GM18951 (cell line): Measurements from ENCODE around the gene YJU2.
"Not testable (repeated sequence)": the region's sequence is repeated elsewhere in the genome, so short reads cannot be mapped to it uniquely, and the experiment has no call there.

Experiments
- POLR2A ChIP-seq: IDR thresholded peaks from 4 replicates; pipeline ENCODE4 v1.6.1; 2011; ENCODE audit warnings: mild to moderate bottlenecking; ENCODE audit not compliant: insufficient read length, insufficient read depth; ENCODE audit errors: extremely low read depth
- in situ Hi-C: fragments of 300-500 bp; cut with MboI; formaldehyde crosslinking; loops from one replicate; pipeline ENCODE4 v1.12.0; 2022; ENCODE audit warnings: low sequenced_read_pairs, mixed read lengths, inconsistent platforms; ENCODE audit not compliant: unreplicated experiment

The YJU2 gene

DNA sequence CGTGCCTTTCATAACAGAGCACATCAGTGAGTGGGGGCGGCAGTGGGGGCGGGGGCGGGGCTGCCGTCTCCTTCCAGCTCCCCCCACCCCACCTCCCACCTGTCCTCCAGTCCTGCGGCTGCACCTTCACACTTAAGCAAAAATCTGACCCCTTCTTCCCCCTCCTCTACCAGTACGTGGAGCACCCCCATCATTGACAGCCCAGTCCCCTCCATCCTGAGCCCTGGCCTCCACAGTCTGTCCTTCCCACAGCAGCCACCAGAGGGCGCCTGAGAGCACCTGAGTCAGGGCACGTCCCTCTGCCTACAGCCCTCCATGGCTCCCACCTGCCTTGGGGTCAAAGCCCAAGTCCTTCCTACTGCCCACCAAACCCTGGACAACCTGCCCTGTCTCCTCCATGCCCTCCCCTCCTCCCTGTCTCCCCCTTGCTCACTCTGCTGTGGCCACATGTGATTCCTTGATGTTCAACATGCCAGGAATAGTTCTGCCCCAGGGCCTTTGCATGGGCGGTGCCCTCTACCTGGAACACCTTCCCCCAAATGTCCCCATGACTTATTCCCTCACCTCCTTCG, 13.5 kb upstream of the YJU2 start:
- no peak for TF ChIP-seq POLR2A
- in situ Hi-C loops, result no loop called here

DNA sequence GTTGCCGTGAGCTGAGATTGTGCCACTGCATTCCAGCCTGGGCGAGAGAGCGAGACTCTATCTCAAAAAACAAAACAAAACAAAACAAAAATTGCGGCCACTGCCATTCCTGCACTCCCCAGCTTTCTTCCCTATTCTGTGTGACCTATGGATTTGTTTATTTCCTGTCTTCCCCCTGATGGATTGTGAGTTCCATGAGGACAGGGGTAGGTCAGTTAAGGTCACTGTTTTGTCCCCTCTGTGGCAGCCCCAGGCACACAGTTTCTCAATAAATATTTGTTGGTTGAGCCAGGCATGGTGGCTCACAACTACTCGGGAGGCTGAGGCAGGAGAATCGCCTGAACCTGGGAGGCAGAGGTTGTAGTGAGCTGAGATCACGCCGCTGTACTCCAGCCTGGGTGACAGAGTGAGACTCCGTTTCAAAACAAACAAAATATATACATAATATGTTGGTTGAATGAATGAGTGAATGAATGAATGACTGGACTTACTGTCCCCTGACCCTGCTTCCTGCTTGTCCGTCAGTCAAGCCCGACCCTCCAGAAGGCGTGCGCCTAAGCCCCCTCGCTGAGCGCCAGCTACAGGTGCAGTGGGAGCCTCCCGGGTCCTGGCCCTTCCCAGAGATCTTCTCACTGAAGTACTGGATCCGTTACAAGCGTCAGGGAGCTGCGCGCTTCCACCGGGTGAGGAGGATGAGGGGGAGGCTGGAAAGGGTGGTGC, 12.6 kb upstream of the YJU2 start:
- no peak for TF ChIP-seq POLR2A
- in situ Hi-C loops, result no loop called here

DNA sequence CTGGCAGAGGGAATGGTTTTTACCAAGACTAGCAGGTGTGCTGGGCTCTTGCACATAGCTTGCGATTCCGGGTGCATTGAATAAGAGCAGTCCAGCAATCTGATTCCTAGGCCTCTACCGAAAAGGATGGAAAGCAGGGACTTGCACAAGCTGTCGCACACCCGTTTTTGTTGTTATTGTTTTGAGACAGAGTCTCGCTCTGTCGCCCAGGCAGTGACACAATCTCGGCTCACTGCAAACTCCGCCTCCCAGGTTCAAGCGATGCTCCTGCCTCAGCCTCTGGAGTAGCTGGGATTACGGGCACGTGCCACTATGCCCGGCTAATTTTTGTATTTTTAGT, 12.0 kb upstream of the YJU2 start:
- in situ Hi-C loops, result no loop called here
- no peak for TF ChIP-seq POLR2A

DNA sequence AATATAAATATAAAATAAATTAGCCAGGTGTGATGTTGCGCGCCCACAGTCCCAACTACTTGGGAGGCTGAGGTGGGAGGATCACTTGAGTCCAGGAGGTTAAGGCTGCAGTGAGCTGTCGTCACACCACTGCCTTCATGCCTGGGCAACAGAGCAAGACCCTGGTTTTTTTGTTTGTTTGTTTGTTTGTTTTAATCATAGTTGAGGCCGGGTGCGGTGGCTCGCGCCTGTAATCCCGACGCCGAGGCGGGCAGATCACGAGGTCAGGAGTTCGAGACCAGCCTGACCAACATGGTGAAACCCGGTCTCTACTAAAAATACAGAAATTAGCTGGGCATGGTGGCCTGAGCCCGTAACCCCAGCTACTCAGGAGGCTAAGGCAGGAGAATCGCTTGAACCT, 9.4 kb upstream of the YJU2 start:
- in situ Hi-C loops, result not testable (repeated sequence)

DNA sequence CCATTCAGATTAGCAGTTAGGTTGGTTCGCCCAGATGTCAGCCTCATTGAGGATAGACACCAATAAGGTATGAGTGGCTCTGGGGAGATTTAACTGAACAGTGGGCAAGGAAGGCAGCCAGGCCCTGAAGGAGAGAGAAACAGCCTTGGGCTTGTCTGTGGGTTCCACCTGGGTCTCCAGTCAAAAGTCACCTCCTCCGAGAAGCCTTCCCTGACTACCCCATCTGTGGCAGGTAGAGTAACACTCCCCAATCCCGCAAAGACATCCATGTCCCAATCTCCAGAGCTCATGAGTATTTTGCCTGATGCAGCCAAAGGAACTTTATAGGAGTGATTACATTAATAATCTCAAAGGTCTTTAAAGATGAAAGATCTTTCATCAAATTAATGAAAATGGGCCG, 8.0 kb upstream of the YJU2 start:
- in situ Hi-C loops, result no loop called here
- TF ChIP-seq POLR2A, result no peak

DNA sequence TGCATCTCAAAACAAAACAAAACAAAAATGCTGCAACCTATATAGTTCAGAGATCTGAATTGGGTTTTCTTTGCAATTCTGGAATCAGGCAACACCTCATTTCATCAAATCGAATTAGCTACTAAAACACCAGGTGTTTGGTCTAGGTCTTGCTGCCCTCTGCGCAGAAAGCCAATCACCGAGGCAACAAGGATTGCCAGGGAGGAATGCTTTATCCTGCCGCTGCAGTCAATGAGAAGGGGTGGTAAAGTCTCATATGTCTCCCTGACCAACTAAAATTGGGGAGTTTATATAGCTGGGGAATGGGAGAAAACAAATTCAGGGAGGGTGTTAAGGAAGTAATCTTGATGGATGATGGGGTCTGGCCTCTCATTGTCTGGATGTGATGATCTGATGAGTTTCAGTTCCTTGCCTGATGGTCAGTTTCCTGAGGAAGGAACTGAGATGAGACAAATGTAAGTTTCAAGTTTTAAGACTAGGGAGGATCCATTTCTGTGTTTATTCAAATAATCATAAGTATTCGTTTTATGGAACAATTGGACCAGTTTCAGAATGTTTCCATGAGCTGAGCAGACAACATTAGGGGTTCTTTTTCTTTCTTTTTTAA, 5.0 kb upstream of the YJU2 start:
- in situ Hi-C loops, result no loop called here

DNA sequence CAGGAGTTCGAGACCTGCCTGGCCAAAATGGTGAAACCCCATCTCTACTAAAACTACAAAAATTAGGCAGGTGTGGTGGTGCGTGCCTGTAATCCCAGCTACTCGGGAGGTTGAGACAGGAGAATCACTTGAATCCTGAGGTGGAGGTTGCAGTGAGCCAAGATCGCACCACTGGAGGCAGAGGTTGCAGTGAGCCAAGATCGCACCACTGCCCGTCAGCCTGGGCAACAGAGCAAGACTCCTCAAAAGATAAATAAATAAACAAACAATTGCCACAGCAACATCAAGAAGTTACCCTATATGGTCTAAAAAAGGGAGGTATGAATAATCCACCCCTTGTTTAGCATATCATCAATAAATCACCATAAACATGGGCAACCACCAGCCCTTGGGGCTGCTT, 942 bp upstream of the YJU2 start:
- in situ Hi-C loops, result not testable (repeated sequence)

More for the DNA sequence above, 5.0 kb upstream of the YJU2 start:
- no peak for TF ChIP-seq POLR2A

DNA sequence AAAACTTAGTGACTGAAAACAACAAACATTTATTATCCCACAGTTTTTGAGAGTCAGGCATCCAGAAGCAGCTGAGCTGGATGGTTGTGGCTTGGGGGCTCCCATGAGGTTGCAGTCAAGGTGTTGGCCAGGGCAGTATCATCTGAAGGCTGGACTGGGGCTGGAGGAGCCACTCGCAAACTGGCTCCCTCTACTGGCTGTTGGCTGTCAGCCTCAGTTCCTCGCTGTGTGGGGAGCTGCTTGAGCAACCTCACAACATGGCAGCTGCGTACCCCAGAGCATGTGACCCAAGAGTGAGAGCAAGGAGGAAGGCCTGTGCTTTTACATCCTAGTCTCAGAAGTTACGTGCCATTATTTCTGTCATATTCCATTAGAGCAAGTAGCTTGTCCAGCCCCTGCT, 9.7 kb downstream of the YJU2 start:
- TF ChIP-seq POLR2A, result no peak
- in situ Hi-C loops, result no loop called here

DNA sequence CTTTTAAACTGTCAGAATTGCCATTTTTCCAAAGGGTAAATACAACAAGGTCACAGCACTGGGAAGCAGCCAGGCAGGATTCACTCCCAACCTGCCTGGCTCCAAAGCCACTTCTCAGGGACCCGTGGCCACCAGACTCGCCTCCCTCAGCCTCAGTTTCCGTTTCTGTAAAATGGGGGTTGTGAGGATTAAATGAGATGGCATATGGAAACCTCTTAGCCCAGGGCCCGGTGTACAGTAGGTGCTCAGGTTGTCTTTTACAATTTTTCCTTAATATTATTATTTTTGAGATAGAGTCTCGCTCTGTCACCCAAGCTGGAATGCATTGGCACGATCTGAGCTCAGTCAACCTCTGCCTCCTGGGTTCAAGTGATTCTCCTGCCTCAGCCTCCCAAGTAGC, 10.1 kb downstream of the YJU2 start:
- in situ Hi-C loops, result no loop called here
- no peak for TF ChIP-seq POLR2A

DNA sequence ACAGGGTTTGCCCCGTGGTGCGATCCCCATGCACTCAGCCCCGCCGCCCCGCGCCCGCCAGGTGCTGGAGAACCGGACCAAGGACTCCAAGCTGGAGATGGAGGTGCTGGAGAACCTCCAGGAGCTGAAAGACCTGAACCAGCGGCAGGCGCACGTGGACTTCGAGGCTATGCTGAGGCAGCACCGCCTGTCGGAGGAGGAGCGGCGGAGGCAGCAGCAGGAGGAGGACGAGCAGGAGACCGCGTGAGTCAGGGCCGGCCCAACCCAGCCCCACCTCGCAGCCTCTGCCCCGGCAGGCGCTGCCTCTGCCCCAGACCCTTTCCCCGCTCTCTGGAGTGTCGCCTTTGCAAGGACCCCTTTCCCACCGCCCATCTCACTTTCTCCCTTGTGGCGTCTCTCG, 11.3 kb downstream of the YJU2 start:
- TF ChIP-seq POLR2A, result no peak
- in situ Hi-C loops, result no loop called here

DNA sequence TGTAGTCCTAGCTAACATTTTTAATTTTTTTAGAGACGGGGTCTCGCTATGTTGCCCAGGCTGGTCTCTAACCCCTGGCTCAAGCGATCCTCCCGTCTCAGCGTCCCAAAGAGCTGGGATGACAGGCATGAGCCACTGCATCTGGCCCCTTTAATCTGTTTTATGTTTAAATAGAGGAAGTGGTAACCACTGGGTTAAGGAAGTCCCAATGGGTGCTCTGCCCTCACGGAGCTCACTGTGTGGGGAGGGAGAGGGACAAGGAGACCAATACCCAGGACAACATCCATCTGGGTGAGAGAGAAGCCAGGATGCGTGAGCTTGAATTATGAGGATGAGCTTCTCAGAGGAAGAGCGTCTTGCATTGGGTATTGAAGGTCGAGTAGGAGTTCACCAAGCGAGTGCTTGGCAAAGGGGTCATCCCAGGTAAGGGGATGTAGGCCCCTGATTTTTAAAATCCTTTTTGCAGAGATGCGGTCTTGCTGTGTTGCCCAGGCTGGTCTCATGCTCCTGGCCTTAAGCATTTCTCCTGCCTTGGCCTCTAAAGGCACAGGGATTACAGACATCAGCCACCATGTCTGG, 13.8 kb downstream of the YJU2 start:
- in situ Hi-C loops, result no loop called here
- no peak for TF ChIP-seq POLR2A

DNA sequence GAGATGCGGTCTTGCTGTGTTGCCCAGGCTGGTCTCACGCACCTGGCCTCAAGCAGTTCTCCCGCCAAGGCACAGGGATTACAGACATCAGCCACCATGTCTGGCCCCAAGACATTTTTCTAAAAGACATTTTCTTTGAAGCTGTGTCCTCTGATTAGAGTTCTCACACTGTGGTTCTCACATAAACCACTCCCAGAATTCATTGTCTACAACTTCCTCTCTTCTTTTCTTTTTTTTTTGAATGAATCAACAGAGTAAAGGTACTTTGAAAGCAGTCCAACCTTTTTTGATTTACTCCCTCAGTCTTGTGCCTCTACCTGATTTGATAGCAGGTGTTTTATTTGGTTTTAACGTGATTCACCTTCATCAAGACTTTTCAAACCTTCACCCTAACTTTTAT, 17.9 kb downstream of the YJU2 start:
- in situ Hi-C loops, result no loop called here
- TF ChIP-seq POLR2A, result no peak

DNA sequence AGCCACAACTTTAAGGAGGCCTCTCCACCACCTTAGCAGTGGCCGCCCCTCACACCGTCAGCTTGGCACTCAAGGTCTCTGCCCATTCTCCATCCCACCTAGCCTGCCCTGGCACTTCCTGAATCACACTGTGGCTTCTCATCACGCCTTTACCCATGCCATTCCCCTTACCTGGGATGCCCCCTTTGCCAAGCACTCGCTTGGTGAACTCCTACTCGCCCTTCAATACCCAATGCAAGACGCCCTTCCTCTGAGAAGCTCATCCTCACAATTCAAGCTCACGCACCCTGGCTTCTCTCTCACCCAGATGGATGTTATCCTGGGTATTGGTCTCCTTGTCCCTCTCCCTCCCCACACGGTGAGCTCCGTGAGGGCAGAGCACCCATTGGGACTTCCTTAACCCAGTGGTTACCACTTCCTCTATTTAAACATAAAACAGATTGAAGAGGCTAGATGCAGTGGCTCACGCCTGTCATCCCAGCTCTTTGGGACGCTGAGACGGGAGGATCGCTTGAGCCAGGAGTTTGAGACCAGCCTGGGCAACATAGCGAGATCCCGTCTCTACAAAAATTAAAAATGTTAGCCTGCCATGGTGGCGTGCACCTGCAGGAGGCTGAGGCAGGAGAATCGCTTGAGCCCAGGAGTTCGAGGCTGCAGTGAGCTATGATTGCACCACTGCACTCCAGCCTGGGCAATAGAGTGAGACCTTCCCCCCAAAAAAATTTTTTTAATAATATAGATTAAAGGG, 19.5 kb downstream of the YJU2 start:
- TF ChIP-seq POLR2A, result no peak
- in situ Hi-C loops, result no loop called here
